SU-DHL-6 (cell line): ENCODE measurements around the gene MPPED2.

Source experiments
- H2AFZ ChIP-seq: fragments of 200-600 bp; sonication (generic); 2 replicates; pipeline ENCODE4 v1.6.1; 2014; ENCODE audit warnings: low read depth, mild to moderate bottlenecking, moderate library complexity, mixed read lengths, antibody characterized with exemption, low read length; ENCODE audit not compliant: severe bottlenecking
- H3F3A ChIP-seq: fragments of 200-600 bp; shearing (Covaris generic); 2 replicates; pipeline ENCODE4 v1.6.0; 2016; ENCODE audit warnings: antibody characterized with exemption, mild to moderate bottlenecking; ENCODE audit not compliant: insufficient read depth
- H3K27ac ChIP-seq: fragments of 200-600 bp; sonication (generic); 2 replicates; pipeline ENCODE4 v1.5.1; 2016; ENCODE audit warnings: low read depth, mild to moderate bottlenecking, low read length, moderate library complexity, mixed read lengths
- H3K27me3 ChIP-seq: fragments of 200-600 bp; sonication (generic), shearing (Covaris generic); 2 replicates; pipeline ENCODE4 v1.6.0; 2014; ENCODE audit warnings: mild to moderate bottlenecking, low read length
- H3K36me3 ChIP-seq: fragments of 200-600 bp; sonication (generic); 2 replicates; pipeline ENCODE4 v1.6.1; 2014; ENCODE audit warnings: mild to moderate bottlenecking, low read length, mixed read lengths
- H3K4me2 ChIP-seq: fragments of 300-600, 200-600 bp; shearing (Covaris generic), sonication (generic); 2 replicates; pipeline ENCODE4 v1.6.0; 2014; ENCODE audit warnings: low read length, low read depth, mild to moderate bottlenecking; ENCODE audit not compliant: poor library complexity, severe bottlenecking
- H3K4me3 ChIP-seq: fragments of 200-600 bp; sonication (generic); 2 replicates; pipeline ENCODE4 v1.5.1; 2014; ENCODE audit warnings: antibody characterized with exemption, low read length, mild to moderate bottlenecking, mixed read lengths; ENCODE audit not compliant: insufficient read depth, poor library complexity, severe bottlenecking
- H3K79me2 ChIP-seq: fragments of 200-600 bp; sonication (generic); 2 replicates; pipeline ENCODE4 v1.6.1; 2014; ENCODE audit warnings: mild to moderate bottlenecking, low read length, moderate library complexity; ENCODE audit not compliant: insufficient read depth
- H3K9ac ChIP-seq: fragments of 200-600 bp; sonication (generic); 2 replicates; pipeline ENCODE4 v1.7.0; 2014; ENCODE audit warnings: mild to moderate bottlenecking, low read length
- H3K9me2 ChIP-seq: fragments of 200-600 bp; sonication (generic); replicated peaks from 2 replicates; pipeline ENCODE4 v1.6.1; 2014; ENCODE audit warnings: low read length; ENCODE audit not compliant: insufficient read depth
- H3K9me3 ChIP-seq: fragments of 200-600 bp; sonication (generic); 2 replicates; pipeline ENCODE4 v1.6.1; 2014; ENCODE audit warnings: low read length, mixed read lengths; ENCODE audit not compliant: insufficient read depth
- H4K20me1 ChIP-seq: fragments of 200-600 bp; sonication (generic); 2 replicates; pipeline ENCODE4 v1.6.1; 2014; ENCODE audit warnings: low read depth, mild to moderate bottlenecking, antibody characterized with exemption, low read length, moderate library complexity, mixed read lengths
- EZH2phosphoT487 ChIP-seq: fragments of 200-600 bp; sonication (generic), shearing (Covaris generic); conservative IDR thresholded peaks from 2 replicates; pipeline ENCODE4 v1.6.1; 2018; ENCODE audit warnings: mild to moderate bottlenecking, antibody characterized with exemption, low read length, moderate library complexity, mixed read lengths
- TF ChIP-seq, protein P1 (sequence below): fragments of 200-600 bp; sonication (generic); IDR thresholded peaks from one replicate; pipeline ENCODE4 v1.5.1; 2017; ENCODE audit warnings: antibody characterized with exemption, mild to moderate bottlenecking, low read length, moderate library complexity; ENCODE audit not compliant: insufficient read depth, poor library complexity, severe bottlenecking

The MPPED2 gene

GRCh38 chr11:30440510-30440909, 145.6 kb downstream of the MPPED2 start:
- Histone ChIP-seq H3K4me3 (no peak overlapping the region), H3K27me3 (no peaks in the 10 kb centered on the region), H3K9me2 (no peaks in the 10 kb centered on the region), H3K9me3 (no peaks in the 10 kb centered on the region), H3F3A (no peaks in the 10 kb centered on the region), H3K36me3 (no peaks in the 10 kb centered on the region), H3K9ac (no peak overlapping the region), H4K20me1 (no peaks in the 10 kb centered on the region), H3K4me2 (no peak overlapping the region), H3K27ac (no peak overlapping the region), H3K79me2 (no peaks in the 10 kb centered on the region), H2AFZ (no peak overlapping the region)
- TF ChIP-seq, protein P1, sequence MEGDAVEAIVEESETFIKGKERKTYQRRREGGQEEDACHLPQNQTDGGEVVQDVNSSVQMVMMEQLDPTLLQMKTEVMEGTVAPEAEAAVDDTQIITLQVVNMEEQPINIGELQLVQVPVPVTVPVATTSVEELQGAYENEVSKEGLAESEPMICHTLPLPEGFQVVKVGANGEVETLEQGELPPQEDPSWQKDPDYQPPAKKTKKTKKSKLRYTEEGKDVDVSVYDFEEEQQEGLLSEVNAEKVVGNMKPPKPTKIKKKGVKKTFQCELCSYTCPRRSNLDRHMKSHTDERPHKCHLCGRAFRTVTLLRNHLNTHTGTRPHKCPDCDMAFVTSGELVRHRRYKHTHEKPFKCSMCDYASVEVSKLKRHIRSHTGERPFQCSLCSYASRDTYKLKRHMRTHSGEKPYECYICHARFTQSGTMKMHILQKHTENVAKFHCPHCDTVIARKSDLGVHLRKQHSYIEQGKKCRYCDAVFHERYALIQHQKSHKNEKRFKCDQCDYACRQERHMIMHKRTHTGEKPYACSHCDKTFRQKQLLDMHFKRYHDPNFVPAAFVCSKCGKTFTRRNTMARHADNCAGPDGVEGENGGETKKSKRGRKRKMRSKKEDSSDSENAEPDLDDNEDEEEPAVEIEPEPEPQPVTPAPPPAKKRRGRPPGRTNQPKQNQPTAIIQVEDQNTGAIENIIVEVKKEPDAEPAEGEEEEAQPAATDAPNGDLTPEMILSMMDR, result no peak
- TF ChIP-seq EZH2phosphoT487, result no peak

GRCh38 chr11:30436801-30437200, 149.4 kb downstream of the MPPED2 start:
- H3K27me3 ChIP-seq, result no peaks in the 10 kb centered on the region
- H3K36me3 ChIP-seq, result no peaks in the 10 kb centered on the region
- H3K9ac ChIP-seq, result no peak overlapping the region
- no peaks in the 10 kb centered on the region for H4K20me1 ChIP-seq
- no peak overlapping the region for H3K4me2 ChIP-seq
- TF ChIP-seq, protein P1, result no peak
- no peak for TF ChIP-seq EZH2phosphoT487
- H3K79me2 ChIP-seq, result no peaks in the 10 kb centered on the region
- H2AFZ ChIP-seq, result no peak overlapping the region
- H3K9me2 ChIP-seq, result no peaks in the 10 kb centered on the region
- no peak overlapping the region for H3K27ac ChIP-seq
- no peaks in the 10 kb centered on the region for H3F3A ChIP-seq
- H3K9me3 ChIP-seq, result no peaks in the 10 kb centered on the region
- no peak overlapping the region for H3K4me3 ChIP-seq

- TF ChIP-seq EZH2phosphoT487, result no peak
- TF ChIP-seq, protein P1, result no peak
- Histone ChIP-seq H3K79me2 (no peaks in the 10 kb centered on the region), H3F3A (no peaks in the 10 kb centered on the region), H3K27ac (no peak overlapping the region), H3K9ac (no peak overlapping the region), H3K27me3 (no peaks in the 10 kb centered on the region), H3K9me3 (no peaks in the 10 kb centered on the region), H3K36me3 (no peaks in the 10 kb centered on the region), H3K4me2 (no peak overlapping the region), H3K4me3 (no peak overlapping the region), H3K9me2 (no peaks in the 10 kb centered on the region), H2AFZ (no peak overlapping the region), H4K20me1 (no peaks in the 10 kb centered on the region)
These were observed 150.7 kb downstream of the MPPED2 start for GRCh38 chr11:30435488-30435887.
